GM12892 (cell line): Measurements from ENCODE around the gene CDK5RAP2.

ENCODE experiments used
- POLR2A ChIP-seq: IDR thresholded peaks from 2 replicates; pipeline ENCODE4 v1.6.1; 2011; ENCODE audit warnings: low read depth, low read length, control low read depth
- TAF1 ChIP-seq: IDR thresholded peaks from 2 replicates; pipeline ENCODE4 v1.6.1; 2011; ENCODE audit warnings: low read depth, mild to moderate bottlenecking, control low read depth, low read length, borderline replicate concordance

DNA sequence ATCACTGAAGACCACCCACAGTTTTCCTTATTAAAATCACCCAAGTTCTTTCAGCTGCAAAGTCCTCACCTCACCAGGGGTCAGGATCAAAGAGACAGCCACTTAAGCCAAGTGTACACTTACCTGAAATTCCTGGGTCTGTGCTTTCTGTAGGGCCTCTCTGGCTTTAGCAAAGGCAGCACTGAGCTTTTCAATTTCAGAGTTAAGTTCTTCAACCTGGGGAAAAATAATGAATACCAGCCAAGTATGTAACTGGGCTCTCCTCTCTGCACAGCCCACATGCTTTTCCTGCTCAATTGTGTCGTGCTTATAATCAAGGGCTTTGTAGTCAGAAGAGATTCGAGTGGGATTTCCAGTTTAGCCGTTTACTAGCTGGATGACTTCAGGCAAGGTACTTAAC is 55.1 kb downstream of the CDK5RAP2 start:
- TF ChIP-seq POLR2A (no peak), TAF1 (no peak)
